Loucy (cell line): ENCODE measurements around the gene IL18.
"Not testable (repeated sequence)": the region's sequence is repeated elsewhere in the genome, so short reads cannot be mapped to it uniquely, and the experiment has no call there.

Source experiments
- H2AFZ ChIP-seq: fragments of 200-600 bp; sonication (generic); 2 replicates; pipeline ENCODE4 v1.6.0; 2016; ENCODE audit warnings: antibody characterized with exemption, mild to moderate bottlenecking, low read length, moderate library complexity
- H3F3A ChIP-seq: fragments of 200-600 bp; 2 replicates; pipeline ENCODE4 v1.6.0; 2016; ENCODE audit warnings: antibody characterized with exemption, low read depth, mild to moderate bottlenecking
- H3K27me3 ChIP-seq: fragments of 200-600 bp; sonication (generic); 2 replicates; pipeline ENCODE4 v1.6.1; 2014; ENCODE audit warnings: low read length, mild to moderate bottlenecking; ENCODE audit not compliant: insufficient read depth, poor library complexity, severe bottlenecking
- H3K36me3 ChIP-seq: fragments of 200-600 bp; sonication (generic); 2 replicates; pipeline ENCODE4 v1.6.1; 2016; ENCODE audit warnings: low read length; ENCODE audit not compliant: insufficient read depth
- H3K4me1 ChIP-seq: fragments of 200-600 bp; sonication (generic); 2 replicates; pipeline ENCODE4 v1.5.1; 2014; ENCODE audit warnings: low read length, mild to moderate bottlenecking; ENCODE audit not compliant: insufficient read depth, poor library complexity, severe bottlenecking
- H3K4me2 ChIP-seq: fragments of 200-600 bp; sonication (generic); 2 replicates; pipeline ENCODE4 v1.6.0; 2014; ENCODE audit warnings: antibody characterized with exemption, low read length, low read depth, mild to moderate bottlenecking; ENCODE audit not compliant: poor library complexity, severe bottlenecking
- H3K4me3 ChIP-seq: fragments of 200-600 bp; sonication (generic); 2 replicates; pipeline ENCODE4 v1.5.1; 2014; ENCODE audit warnings: low read length, mild to moderate bottlenecking, mixed read lengths; ENCODE audit not compliant: poor library complexity, severe bottlenecking
- H3K79me2 ChIP-seq: fragments of 200-600 bp; sonication (generic); 2 replicates; pipeline ENCODE4 v1.6.1; 2014; ENCODE audit warnings: low read length; ENCODE audit not compliant: insufficient read depth
- H3K9ac ChIP-seq: fragments of 200-600 bp; sonication (generic); 2 replicates; pipeline ENCODE4 v1.6.0; 2014; ENCODE audit warnings: mild to moderate bottlenecking, low read depth, low read length, moderate library complexity; ENCODE audit not compliant: poor library complexity, severe bottlenecking
- H3K9me2 ChIP-seq: fragments of 200-600 bp; sonication (generic); replicated peaks from 2 replicates; pipeline ENCODE4 v1.6.1; 2016; ENCODE audit warnings: low read depth, low read length, mixed read lengths
- H3K9me3 ChIP-seq: fragments of 200-600 bp; sonication (generic); 2 replicates; pipeline ENCODE4 v1.6.1; 2014; ENCODE audit warnings: mild to moderate bottlenecking, antibody characterized with exemption, low read length, low read depth; ENCODE audit not compliant: insufficient read depth
- H4K20me1 ChIP-seq: fragments of 200-600 bp; sonication (generic); 2 replicates; pipeline ENCODE4 v1.6.0; 2014; ENCODE audit warnings: antibody characterized with exemption, low read length, mild to moderate bottlenecking; ENCODE audit not compliant: insufficient read depth, poor library complexity, severe bottlenecking
- CTCF ChIP-seq: fragments of 200-600 bp; sonication (generic); conservative IDR thresholded peaks from 2 replicates; pipeline ENCODE4 v1.5.1; 2014; ENCODE audit warnings: mild to moderate bottlenecking, antibody characterized with exemption, low read length
- EZH2phosphoT487 ChIP-seq: fragments of 200-600 bp; IDR thresholded peaks from 2 replicates; pipeline ENCODE4 v1.6.1; 2018; ENCODE audit warnings: antibody characterized with exemption, mild to moderate bottlenecking, moderate library complexity, borderline replicate concordance

IL18 gene

GRCh38 chr11:112162761-112163546 is 940 bp downstream of the IL18 start:
- no peaks in the 10 kb centered on the region for H3K27me3 ChIP-seq
- no peak overlapping the region for H3K4me2 ChIP-seq
- TF ChIP-seq CTCF (no peak), EZH2phosphoT487 (no peak)
- H3K9me3 ChIP-seq: no peaks in the 10 kb centered on the region
- H3K4me1 ChIP-seq: peaks cover 11% of the 10 kb centered on the region
- no peaks in the 10 kb centered on the region for H3K79me2 ChIP-seq
- no peaks in the 10 kb centered on the region for H3K36me3 ChIP-seq
- no peaks in the 10 kb centered on the region for H4K20me1 ChIP-seq
- H3K9ac ChIP-seq: no peak overlapping the region
- no peaks in the 10 kb centered on the region for H3F3A ChIP-seq
- no peak overlapping the region for H2AFZ ChIP-seq
- H3K4me3 ChIP-seq: no peak overlapping the region
- H3K9me2 ChIP-seq: no peaks in the 10 kb centered on the region

GRCh38 chr11:112162200-112162599 is 1.7 kb downstream of the IL18 start:
- H3K9ac ChIP-seq, H3K4me3 ChIP-seq, H2AFZ ChIP-seq, H3K9me3 ChIP-seq, H3K27me3 ChIP-seq, H3K4me2 ChIP-seq, H3K79me2 ChIP-seq, H3F3A ChIP-seq, H3K36me3 ChIP-seq, H3K9me2 ChIP-seq, H4K20me1 ChIP-seq: not testable (repeated sequence)
- H3K4me1 ChIP-seq: peaks cover 11% of the 10 kb centered on the region

- H4K20me1 ChIP-seq: no peaks in the 10 kb centered on the region
- peaks cover 11% of the 10 kb centered on the region for H3K4me1 ChIP-seq
- no peaks in the 10 kb centered on the region for H3K9me3 ChIP-seq
- H3K79me2 ChIP-seq: no peaks in the 10 kb centered on the region
- H3K4me2 ChIP-seq: no peak overlapping the region
- no peak overlapping the region for H3K9ac ChIP-seq
- no peaks in the 10 kb centered on the region for H3F3A ChIP-seq
- H3K36me3 ChIP-seq: no peaks in the 10 kb centered on the region
- TF ChIP-seq EZH2phosphoT487 (no peak), CTCF (no peak)
- no peak overlapping the region for H2AFZ ChIP-seq
- no peak overlapping the region for H3K4me3 ChIP-seq
- no peaks in the 10 kb centered on the region for H3K9me2 ChIP-seq
- no peaks in the 10 kb centered on the region for H3K27me3 ChIP-seq
These were observed 2.9 kb downstream of the IL18 start for GRCh38 chr11:112161012-112161411.
